HepG2 (cell line): ENCODE results near the gene FMNL1. TPM values are rescaled to one million over a fixed set of nuclear protein-coding genes. Genes with fewer than 3 reads are reported as not detected.

Source experiments
- AKAP8 ChIP-seq: sonication (generic); formaldehyde crosslinking; IDR thresholded peaks from 2 replicates; pipeline ENCODE4 v1.5.1; 2020; ENCODE audit warnings: mild to moderate bottlenecking, missing genetic modification reagents
- ATF5 ChIP-seq: sonication (generic); formaldehyde crosslinking; IDR thresholded peaks from 2 replicates; pipeline ENCODE4 v1.4.0; 2020; ENCODE audit warnings: mild to moderate bottlenecking, low read depth, missing genetic modification reagents
- BCL6 ChIP-seq: IDR thresholded peaks from 2 replicates; pipeline ENCODE4 v1.6.1; 2016; ENCODE audit warnings: missing genetic modification reagents, missing compliant biosample characterization
- CBX2 ChIP-seq, 2 experiments: fragments of 200-600 bp in 1 of 2; sonication (generic); formaldehyde crosslinking in 1 of 2; IDR thresholded peaks; 2 replicates each; pipeline versions ENCODE4 v1.7.0 to v1.8.1; 2018 to 2022; ENCODE audit warnings: low read depth in 2 of 2, low read length in 1 of 2, mild to moderate bottlenecking in 1 of 2, missing genetic modification reagents in 1 of 2
- CCDC6 ChIP-seq: sonication (generic); formaldehyde crosslinking; IDR thresholded peaks from 2 replicates; pipeline ENCODE4 v1.8.1; 2022; ENCODE audit warnings: mild to moderate bottlenecking, missing genetic modification reagents, moderate library complexity
- CREB1 ChIP-seq, 2 experiments: fragments of 450-650 bp in 1 of 2; IDR thresholded peaks; 2 replicates each; pipeline ENCODE4 v1.6.1; 2016 to 2017; ENCODE audit warnings: control low read depth in 1 of 2, mild to moderate bottlenecking in 1 of 2, missing compliant biosample characterization in 1 of 2, missing genetic modification characterization in 1 of 2
- HCFC1 ChIP-seq: fragments of 150-350 bp; IDR thresholded peaks from 2 replicates; pipeline ENCODE4 v1.6.1; 2014; ENCODE audit warnings: low read depth, low read length
- HNRNPLL ChIP-seq: fragments of 200-400 bp; formaldehyde crosslinking; IDR thresholded peaks from 2 replicates; pipeline ENCODE4 v1.6.1; 2017; ENCODE audit warnings: mild to moderate bottlenecking, low read depth, low read length; ENCODE audit not compliant: poor library complexity, severe bottlenecking
- HNRNPUL1 ChIP-seq: fragments of 200-400 bp; formaldehyde crosslinking; IDR thresholded peaks from 2 replicates; pipeline ENCODE4 v1.6.1; 2017; ENCODE audit warnings: low read depth, mild to moderate bottlenecking, low read length, moderate library complexity
- KDM5A ChIP-seq: fragments of 200-600 bp; sonication (generic); IDR thresholded peaks from 2 replicates; pipeline ENCODE4 v1.7.0; 2018; ENCODE audit warnings: antibody characterized with exemption, mild to moderate bottlenecking, low read length, borderline replicate concordance
- MBNL3 ChIP-seq: fragments of 250-450 bp; sonication (Bioruptor Pico); conservative IDR thresholded peaks from 2 replicates; pipeline ENCODE4 v1.8.0; 2022; ENCODE audit warnings: mild to moderate bottlenecking, inconsistent platforms
- MTA1 ChIP-seq: sonication (generic); formaldehyde crosslinking; IDR thresholded peaks from 2 replicates; pipeline ENCODE4 v1.4.0; 2020; ENCODE audit warnings: missing genetic modification reagents, mild to moderate bottlenecking, borderline replicate concordance
- MXI1 ChIP-seq: IDR thresholded peaks from 3 replicates; pipeline ENCODE4 v1.6.1; 2012; ENCODE audit warnings: low read depth, low read length, inconsistent platforms, borderline replicate concordance
- NFKBIZ ChIP-seq: IDR thresholded peaks from 2 replicates; pipeline ENCODE4 v1.6.1; 2018; ENCODE audit warnings: missing genetic modification reagents, missing compliant biosample characterization
- NR0B2 ChIP-seq: sonication (generic); formaldehyde crosslinking; IDR thresholded peaks from 2 replicates; pipeline ENCODE4 v1.4.0; 2020; ENCODE audit warnings: mild to moderate bottlenecking, missing genetic modification reagents
- ONECUT2 ChIP-seq: sonication (generic); formaldehyde crosslinking; IDR thresholded peaks from 2 replicates; pipeline ENCODE4 v1.4.0; 2020; ENCODE audit warnings: missing genetic modification reagents
- RBAK ChIP-seq: sonication (generic); formaldehyde crosslinking; IDR thresholded peaks from 2 replicates; pipeline ENCODE4 v1.5.1; 2020; ENCODE audit warnings: mild to moderate bottlenecking, missing genetic modification reagents
- SIX4 ChIP-seq: sonication (generic); formaldehyde crosslinking; IDR thresholded peaks from 2 replicates; pipeline ENCODE4 v1.4.0; 2020; ENCODE audit warnings: missing genetic modification reagents
- SP4 ChIP-seq: sonication (generic); formaldehyde crosslinking; IDR thresholded peaks from 2 replicates; pipeline ENCODE4 v1.8.1; 2023; ENCODE audit warnings: mild to moderate bottlenecking, missing genetic modification reagents
- SRSF1 ChIP-seq: fragments of 200-400 bp; formaldehyde crosslinking; optimal IDR thresholded peaks from 2 replicates; pipeline ENCODE3; 2017; ENCODE audit warnings: mild to moderate bottlenecking, low read depth, low read length, moderate library complexity
- THAP11 ChIP-seq: IDR thresholded peaks from 2 replicates; pipeline ENCODE4 v1.6.1; 2016; ENCODE audit warnings: missing biosample characterization, missing genetic modification reagents
- ZNF18 ChIP-seq: sonication (generic); formaldehyde crosslinking; IDR thresholded peaks from 2 replicates; pipeline ENCODE4 v1.8.0; 2022; ENCODE audit warnings: mild to moderate bottlenecking, missing genetic modification reagents; ENCODE audit not compliant: insufficient replicate concordance
- ZNF253 ChIP-seq: sonication (generic); formaldehyde crosslinking; IDR thresholded peaks from 2 replicates; pipeline ENCODE4 v1.8.0; 2022; ENCODE audit warnings: mild to moderate bottlenecking, missing genetic modification reagents, borderline replicate concordance
- ZNF382 ChIP-seq: sonication (generic); formaldehyde crosslinking; IDR thresholded peaks from 2 replicates; pipeline ENCODE4 v1.5.0; 2020; ENCODE audit warnings: missing genetic modification reagents, mild to moderate bottlenecking, borderline replicate concordance
- ZNF597 ChIP-seq: sonication (generic); formaldehyde crosslinking; IDR thresholded peaks from 2 replicates; pipeline ENCODE4 v1.5.0; 2020; ENCODE audit warnings: missing genetic modification reagents
- ZNF773 ChIP-seq: sonication (generic); formaldehyde crosslinking; IDR thresholded peaks from 2 replicates; pipeline ENCODE4 v1.4.0; 2020; ENCODE audit warnings: missing genetic modification reagents, borderline replicate concordance
- ZNF776 ChIP-seq: sonication (generic); formaldehyde crosslinking; IDR thresholded peaks from 2 replicates; pipeline ENCODE4 v1.4.0; 2020; ENCODE audit warnings: mild to moderate bottlenecking, missing genetic modification reagents
- polyA plus RNA-seq, 8 experiments: library from polyadenylated mRNA; depleted of rRNA in 3 of 8; stranded (reverse) in 7 of 8; unstranded in 1 of 8; fragments of >200 nt; fragmentation: Illumina TruSeq in 4 of 8; extraction: Trizol in 4 of 8; gene quantifications; 2 replicates each; pipeline versions ENCODE4 v1.2.1 to v1.2.3, GENCODE V29; 2011 to 2016; ENCODE audit warnings: low read depth in 4 of 8, missing spikeins in 1 of 8, mixed read lengths in 1 of 8; ENCODE audit not compliant: insufficient read depth in 1 of 8
- total RNA-seq, 5 experiments: library from RNA; depleted of rRNA; stranded (reverse); fragments of >200 nt; fragmentation: Illumina TruSeq; extraction: Trizol; gene quantifications; 2 replicates each; pipeline ENCODE4 v1.2.3, GENCODE V29; 2016; ENCODE audit warnings: low read depth in 1 of 5

Gene FMNL1
- total and polyA plus RNA-seq, 2 of the 13 experiments (the other 11 are each of a cell fraction or from before 2014, with no cell fraction given), result 0.53 to 0.70 TPM

GRCh38 chr17:45172541-45173286 is 49.0 kb upstream of the FMNL1 start (continued):
- no peak for TF ChIP-seq ZNF18 (CRISPR knock-in tag)
- TF ChIP-seq SP4 (CRISPR knock-in tag), result 0 out of 2 replicates have a peak, but pooled peaks have one; percentile 57
- TF ChIP-seq CCDC6, result peak; percentile 58; the same call in 1 of the 2 replicates
- no peak for TF ChIP-seq KDM5A
- TF ChIP-seq ZNF253, result no peak
- TF ChIP-seq MTA1 (CRISPR knock-in tag), result peak; percentile 79
- no peak for TF ChIP-seq HNRNPUL1
- TF ChIP-seq NFKBIZ (CRISPR knock-in tag), result 0 out of 2 replicates have a peak, but pooled peaks have one; percentile 38
- no peak for TF ChIP-seq SIX4 (CRISPR knock-in tag)
- no peak for TF ChIP-seq ONECUT2 (CRISPR knock-in tag)
- no peak for TF ChIP-seq ZNF776 (CRISPR knock-in tag)
- TF ChIP-seq MBNL3 (CRISPR knock-in tag), result no peak
- 0 out of 2 replicates have a peak, but pooled peaks have one; percentile 59 for TF ChIP-seq ATF5
- peak; percentile 92 for TF ChIP-seq THAP11 (CRISPR knock-in tag)
- no peak for TF ChIP-seq ZNF773 (CRISPR knock-in tag)
- no peak for TF ChIP-seq NR0B2
- no peak for TF ChIP-seq CBX2 (IDR thresholded peaks at IDR 0.05; ENCODE audit: low read depth, low read length)
- no peak for TF ChIP-seq CBX2 (CRISPR knock-in tag; IDR thresholded peaks at IDR 0.05; ENCODE audit: low read depth)
- peak; percentile 49 for TF ChIP-seq HNRNPLL
- TF ChIP-seq SRSF1, result peak; percentile 93
- TF ChIP-seq AKAP8 (CRISPR knock-in tag), result no peak
- TF ChIP-seq RBAK (CRISPR knock-in tag), result no peak
- TF ChIP-seq CREB1 (IDR thresholded peaks at IDR 0.05), result no peak
- no peak for TF ChIP-seq CREB1 (CRISPR knock-in tag; IDR thresholded peaks at IDR 0.05)
- TF ChIP-seq ZNF382, result no peak
- peak; percentile 56; the same call in 1 of the 3 replicates for TF ChIP-seq MXI1
- TF ChIP-seq BCL6 (CRISPR knock-in tag), result peak; percentile 58
- TF ChIP-seq HCFC1, result peak; percentile 25
- TF ChIP-seq ZNF597 (CRISPR knock-in tag), result no peak
